GM20431 (cell line): ENCODE data around the gene TMA7.

Source experiments
- in situ Hi-C: fragments of 300-500 bp; cut with MseI, MboI; formaldehyde crosslinking; loops from one replicate; pipeline ENCODE4 v1.15.0; 2020; ENCODE audit warnings: low sequenced_read_pairs; ENCODE audit not compliant: unreplicated experiment

The TMA7 gene

DNA sequence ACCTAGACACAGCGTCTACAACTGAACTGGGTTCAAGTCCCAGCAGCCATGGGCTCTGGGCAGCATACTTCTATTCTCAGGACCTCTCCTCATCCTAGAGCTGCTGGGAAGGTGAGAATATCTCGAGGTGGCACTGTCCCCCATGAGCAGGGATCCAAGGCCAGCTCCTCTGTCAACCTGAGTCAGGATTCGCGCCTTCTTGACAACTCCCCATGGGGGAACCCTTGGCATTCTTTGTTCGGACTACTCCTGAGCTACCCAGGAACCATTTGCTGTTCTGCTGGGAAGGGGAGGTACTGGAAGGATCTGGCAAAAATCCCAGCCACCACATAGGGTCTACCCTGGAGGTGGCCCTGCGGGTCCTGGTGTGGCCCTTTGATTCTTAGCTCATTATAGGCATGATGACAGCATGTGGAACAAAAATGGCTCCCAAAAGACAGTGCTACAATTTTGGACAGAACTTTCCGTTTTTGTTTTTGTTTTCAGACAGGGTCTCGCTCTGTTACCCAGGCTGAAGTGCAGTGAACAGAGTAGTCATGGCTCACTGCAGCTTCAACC is 32.4 kb upstream of the TMA7 start:
- in situ Hi-C loops, result no loop called here

DNA sequence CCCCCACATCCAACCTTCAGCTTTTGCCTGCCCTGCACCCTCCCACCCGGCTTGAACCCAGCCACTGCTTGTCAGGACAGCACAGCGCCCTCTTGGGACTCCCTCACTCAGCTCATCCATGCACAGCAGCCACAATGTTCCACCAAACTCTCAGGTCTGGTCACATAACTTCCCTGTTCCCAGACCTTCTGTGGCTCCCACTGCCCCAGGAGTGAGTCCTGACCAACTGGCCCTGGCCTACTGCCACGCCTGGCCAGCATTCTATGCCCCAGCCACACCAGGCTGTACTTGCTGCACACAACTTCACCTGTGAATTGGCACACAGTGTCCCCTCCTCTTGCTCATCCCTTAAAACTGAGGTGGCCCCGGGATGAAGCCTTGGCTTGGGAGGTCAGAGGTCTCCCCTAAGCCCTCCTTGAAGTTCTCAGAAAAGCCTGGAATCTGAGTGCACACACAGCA is 31.2 kb upstream of the TMA7 start:
- in situ Hi-C loops, result no loop called here

DNA sequence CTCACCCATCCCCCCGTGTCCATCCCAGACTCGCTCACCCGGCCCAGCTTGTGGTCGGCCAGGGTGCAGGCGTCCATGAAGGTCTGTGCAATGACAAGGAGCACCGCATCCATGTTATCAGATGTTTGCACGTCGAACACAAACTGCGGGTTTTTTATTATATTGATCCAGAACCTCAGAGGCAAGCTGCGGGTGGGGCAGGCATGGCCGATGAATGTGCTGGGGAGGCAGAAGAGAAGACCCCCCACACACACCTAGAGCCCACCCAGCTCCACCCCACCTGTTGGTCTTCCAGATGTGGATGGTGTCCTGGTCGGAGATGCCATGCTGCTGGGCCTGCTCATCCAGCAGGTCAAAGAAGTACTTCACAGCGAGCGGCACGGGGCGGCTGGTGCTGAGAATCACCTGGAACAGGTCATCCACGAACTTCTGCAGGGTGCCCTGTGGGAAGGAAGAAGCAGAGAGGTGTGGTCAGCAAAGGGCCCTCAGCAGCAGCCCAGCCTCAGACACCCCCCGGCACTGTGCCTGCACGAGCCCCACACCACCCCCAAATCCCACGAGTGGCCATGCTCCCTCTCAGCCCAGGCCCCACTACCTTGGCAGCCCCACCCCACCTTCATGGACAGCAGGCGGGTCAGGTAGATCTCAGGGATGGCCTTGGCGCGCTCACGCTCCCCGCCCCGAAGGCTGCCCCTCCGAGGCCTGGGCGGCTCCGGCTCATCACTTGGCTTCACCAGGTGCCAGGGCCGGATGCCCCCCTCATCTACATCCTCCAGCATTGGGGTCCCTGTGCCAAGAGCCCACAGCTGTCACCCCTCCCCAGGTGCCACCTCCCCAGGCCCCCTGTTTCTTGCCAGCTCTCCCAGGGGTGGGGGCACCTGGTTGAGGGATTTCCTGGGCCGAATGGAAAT is 30.5 kb upstream of the TMA7 start:
- in situ Hi-C loops, result no loop called here

DNA sequence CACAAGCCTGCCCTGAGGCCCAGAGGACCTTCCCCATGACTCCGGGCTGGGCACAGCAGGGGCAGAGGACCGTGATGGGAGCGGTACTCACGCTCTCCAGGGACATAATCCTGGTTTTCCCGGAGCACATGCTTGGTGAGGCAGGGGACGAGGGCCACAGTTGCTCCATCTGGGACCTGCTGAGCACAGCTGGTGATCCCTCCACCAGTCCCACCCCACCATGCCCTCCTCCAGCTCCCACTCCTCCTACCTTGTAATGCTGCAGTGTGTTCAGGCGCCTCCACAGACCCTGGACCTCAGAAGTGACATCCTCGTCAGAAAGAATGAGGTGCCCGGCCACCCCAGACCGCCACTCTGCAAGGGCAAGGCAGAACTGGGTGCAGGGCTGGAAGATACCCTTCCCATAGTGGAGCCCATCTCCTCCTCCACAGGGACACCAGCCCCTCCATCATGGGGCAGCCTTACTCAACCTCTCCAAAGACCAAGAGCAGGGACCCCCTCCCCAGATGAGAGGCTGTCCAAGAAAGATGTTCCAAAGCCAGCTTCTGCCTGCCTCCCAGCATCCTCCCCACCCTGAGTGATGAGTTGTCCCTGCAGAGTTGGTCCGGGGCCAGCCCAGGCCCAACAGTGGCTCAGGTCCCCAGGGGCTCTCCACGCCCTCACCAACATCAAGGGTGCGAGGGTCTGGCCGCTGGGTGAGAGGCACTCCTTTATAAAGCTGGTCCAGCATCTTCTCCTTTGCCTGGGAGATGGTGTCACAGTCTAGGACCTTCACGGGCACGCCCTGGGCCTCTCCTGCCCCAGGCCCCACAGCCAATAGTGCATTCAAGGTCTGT is 29.6 kb upstream of the TMA7 start:
- in situ Hi-C loops, result no loop called here

- in situ Hi-C loops, result no loop called here
Observed at GRCh38 chr3:48411041-48411588, 28.9 kb upstream of the TMA7 start.

DNA sequence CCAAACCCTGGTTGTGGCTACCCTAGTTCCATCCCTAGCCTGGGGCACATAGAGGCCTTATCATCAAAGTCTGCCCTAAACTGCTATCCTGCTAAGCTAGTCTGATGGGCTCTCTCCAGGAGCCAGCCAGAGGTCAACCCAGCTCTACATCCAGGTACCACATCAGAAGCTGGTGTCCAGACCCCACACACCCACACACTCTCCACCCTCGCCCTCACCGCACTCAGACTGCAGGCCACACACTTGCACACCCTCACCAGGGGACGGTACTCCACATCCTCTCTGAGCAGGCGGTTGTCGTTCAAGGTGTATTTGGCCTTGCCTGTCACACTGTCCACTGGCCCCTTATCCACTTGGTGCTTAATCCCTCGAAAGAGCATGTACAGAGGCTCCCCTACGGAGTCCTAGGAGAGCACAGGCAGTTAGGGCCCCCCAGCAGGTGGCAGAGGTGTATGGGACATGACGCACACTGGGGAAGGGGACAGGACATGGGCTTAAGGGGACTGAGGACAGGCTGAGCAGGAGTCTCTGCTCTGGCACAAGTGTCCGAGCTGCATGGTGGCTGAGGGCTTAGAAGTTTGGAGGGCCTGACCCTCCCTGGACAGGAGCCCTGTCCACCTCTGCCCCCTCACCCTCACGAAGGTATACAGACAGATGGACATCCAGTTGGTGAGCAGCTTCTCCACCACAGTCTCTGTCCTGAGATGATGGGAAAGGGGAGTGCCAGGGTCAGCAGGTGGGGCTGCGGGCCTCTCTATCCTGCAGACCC is 28.3 kb upstream of the TMA7 start:
- in situ Hi-C loops, result no loop called here

- in situ Hi-C loops, result no loop called here
Observed at GRCh38 chr3:48412375-48413001, 27.6 kb upstream of the TMA7 start.

DNA sequence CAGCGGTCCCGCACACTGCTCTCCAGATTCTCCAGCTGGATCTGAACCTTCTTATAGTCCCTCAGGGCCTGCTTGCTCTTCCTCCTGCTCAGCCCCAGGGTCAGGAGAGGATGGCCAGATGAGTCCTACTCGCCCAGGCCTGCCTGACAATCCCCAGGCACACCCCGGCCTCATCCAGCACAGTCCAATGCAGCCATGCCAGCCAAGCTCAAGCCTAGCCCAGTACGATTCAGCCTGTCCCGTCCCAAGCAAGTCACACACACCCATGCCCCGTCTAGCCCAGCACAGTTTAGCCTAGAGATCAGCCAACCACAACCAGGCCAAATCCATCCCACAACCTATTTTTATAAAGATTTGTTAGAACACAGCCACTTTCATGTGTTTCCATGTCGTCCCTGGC is 27.0 kb upstream of the TMA7 start:
- in situ Hi-C loops, result no loop called here

GRCh38 chr3:48413611-48414010 is 26.4 kb upstream of the TMA7 start:
- in situ Hi-C loops, result no loop called here

DNA sequence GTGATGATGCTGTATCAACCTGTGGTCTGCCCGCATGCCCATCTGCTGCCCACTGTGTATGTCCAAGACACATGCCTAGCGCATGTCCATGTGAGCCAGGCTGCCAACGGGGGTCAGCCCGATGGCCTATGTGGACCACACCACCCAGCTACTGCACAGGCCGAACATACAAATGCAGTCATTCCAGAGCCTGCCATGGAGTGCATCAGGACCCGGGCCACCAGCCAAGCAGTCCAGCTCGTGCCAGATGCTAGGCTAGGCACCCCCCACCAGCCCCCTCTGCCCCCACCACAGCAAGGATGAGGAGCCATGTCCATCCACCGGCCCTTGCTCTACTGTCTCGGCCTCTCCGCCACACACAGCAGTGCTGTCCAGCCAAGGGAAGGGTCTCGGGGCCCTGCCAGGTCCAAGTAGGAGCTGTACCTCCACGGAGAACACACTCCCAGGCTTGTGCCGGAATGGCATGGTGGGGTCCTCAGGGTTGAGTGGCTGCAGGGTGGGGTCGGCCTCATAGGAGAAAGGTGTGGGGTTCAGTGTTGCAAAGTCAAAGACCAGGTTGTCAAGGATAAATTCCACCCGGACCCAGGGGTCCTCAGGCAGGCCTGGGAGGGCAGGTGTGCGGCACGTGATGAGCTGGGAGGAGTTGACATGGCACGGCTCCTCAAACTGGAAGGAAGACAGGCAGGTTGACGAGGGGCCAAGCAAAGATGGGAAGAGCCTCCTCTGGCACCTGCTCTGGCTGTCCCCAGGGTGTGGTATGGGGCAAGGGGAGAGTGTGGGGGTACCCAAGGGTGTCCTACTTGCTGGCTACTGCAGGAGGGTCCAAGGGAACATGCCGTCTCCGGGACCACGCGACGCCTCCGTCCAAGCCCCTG is 25.4 kb upstream of the TMA7 start:
- in situ Hi-C loops, result no loop called here

DNA sequence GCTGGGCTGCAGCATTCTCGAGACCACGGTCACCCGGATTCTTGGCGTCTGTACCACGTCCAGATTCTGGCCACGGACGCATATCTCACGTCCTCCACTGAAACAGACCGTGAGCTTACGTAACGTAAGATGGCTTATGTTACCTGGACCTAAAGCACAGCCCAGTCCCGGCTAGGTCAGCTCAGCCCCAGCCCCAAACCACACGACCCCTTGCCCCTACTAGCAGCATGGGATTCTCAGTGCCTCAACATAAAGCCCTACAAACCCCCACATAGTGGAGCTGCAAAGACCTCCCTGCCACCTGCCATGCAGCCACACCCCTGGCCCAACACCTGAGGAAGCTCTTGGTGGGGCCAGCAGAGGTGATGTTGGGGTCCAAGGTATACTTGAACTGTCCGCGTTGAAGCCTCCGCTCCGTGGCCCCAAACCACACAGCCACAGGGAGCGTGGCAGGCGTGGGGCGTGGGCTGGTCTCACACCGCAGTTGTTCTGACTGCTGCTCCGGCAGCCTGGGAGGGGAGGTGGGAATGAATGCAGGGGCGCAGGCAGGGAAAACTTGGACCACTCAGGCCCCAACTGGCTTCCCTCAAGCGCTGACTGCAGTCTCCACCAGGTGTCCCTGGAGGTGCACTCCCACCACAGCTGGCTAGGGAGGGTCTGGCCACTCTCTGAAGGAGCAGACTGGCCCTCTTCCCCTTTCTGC is 24.7 kb upstream of the TMA7 start:
- in situ Hi-C loops, result no loop called here

- in situ Hi-C loops, result no loop called here
Observed at GRCh38 chr3:48416091-48416505, 24.0 kb upstream of the TMA7 start.

DNA sequence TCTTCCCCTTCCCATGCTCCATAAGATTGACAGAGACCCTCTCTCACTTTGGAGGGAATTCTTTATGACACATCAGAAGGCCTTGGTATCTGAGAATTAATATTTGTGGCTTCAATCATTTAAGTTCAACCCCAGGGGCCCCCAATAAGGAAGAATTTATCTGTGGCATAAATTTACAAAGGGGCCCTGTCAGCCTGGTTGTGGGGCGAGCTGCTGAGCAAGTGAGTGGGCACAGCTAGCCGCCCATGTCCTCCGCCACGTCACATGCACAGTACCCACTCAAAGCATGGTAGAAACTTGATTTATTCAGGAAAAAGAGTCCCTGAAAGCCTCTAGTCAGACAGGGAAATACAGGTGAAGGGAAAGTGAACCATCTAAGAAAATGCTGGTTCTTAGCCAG is 23.5 kb upstream of the TMA7 start:
- in situ Hi-C loops, result no loop called here

DNA sequence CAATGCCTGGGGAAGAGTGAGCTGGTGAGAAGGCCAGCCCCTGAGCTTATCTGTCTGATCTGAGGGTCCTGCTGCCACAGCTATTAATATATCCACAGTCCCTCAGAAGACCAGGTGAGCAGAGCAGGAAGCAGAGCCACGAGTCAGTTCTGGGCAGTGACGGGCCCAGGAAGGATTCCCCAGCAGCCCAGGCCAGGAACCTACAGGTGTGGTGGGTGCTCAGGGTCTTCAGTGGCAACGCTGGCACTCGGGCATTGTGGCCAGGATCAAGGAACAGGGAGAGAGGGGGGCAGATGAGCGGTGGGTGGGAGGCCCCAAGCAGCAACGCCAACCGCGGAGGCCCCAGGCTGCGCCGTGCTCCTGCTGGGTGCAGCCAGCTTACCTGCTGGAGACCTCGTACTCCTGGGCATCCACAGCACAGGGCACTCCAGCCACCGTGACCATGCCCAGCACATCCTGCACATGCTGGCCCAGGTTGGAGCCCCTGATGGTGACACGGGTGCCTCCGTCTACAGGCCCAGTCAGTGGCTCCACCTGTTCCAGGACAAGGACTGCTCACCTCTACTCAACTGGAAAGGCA is 22.4 kb upstream of the TMA7 start:
- in situ Hi-C loops, result no loop called here

DNA sequence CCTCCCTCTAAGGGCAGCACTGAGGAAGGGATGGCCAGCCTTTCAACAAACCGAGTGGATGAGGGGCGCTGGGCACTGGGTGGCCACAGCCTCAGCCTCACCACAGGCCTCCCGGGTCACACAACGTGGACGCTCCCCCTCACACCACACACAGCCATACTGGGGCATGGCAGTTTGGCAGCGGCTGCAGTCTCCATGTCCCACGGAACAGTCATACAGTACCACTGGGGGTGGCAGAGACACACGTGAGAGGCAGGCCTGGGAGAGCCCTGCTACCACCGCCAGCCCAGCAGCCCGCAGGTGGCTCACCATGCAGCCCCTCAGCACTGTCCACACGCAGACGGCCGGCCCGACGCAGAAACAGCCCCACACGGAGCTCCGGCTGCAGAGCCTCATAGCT is 21.9 kb upstream of the TMA7 start:
- in situ Hi-C loops, result no loop called here

DNA sequence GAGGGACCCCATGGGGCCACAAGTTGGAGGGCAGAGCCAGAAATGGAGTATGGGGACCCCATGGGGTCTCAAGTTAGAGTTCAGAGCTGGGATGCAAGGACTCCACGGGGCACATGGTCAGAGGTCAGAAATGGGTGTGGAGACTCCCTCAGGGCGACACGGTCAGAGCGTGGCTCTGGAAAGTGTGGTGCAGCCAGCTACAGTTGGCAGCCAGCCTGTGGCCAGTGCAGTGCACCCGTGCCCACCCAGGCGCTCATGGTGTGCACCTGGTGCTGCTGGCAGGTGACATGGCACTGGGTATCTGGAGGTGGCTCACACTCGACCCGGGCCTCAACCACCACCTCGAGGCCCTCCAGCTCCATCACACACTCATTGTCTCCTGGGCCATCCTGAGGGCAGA is 21.4 kb upstream of the TMA7 start:
- in situ Hi-C loops, result no loop called here

- in situ Hi-C loops, result no loop called here
Observed at GRCh38 chr3:48419149-48419548, 20.9 kb upstream of the TMA7 start.

- in situ Hi-C loops, result no loop called here
Observed at GRCh38 chr3:48419597-48419996, 20.5 kb upstream of the TMA7 start.
